Activated CD4-positive, alpha-beta T cell treated with anti-CD3 and anti-CD28 coated beads, Interleukin-2, amount 50 U/mL, for 1 hour (primary cell): Measurements from ENCODE around the gene SMIM27.
"Not testable (repeated sequence)": the region's sequence is repeated elsewhere in the genome, so short reads cannot be mapped to it uniquely, and the experiment has no call there.

Source experiments
- DNase-seq: peaks from one replicate; pipeline ENCODE4 v3.0.0-alpha.2; 2020

The SMIM27 gene

GRCh38 chr9:32552172-32552872 lies at the start of gene SMIM27, which contains the start of gene TOPORS:
SMIM27 (plus strand) TSS chr9:32552327; CDS start chr9:32552435, 108 bp downstream.
TOPORS (minus strand) TSS chr9:32552586; CDS start chr9:32552436, 150 bp downstream.
- peak; percentile 90 for DNase-seq

GRCh38 chr9:32502464-32502863 lies 49.7 kb upstream of the SMIM27 start:
- no peak for DNase-seq

- DNase-seq = no peak
Measured at GRCh38 chr9:32503008-32503407, 49.1 kb upstream of the SMIM27 start.

GRCh38 chr9:32508728-32509127 lies 43.4 kb upstream of the SMIM27 start:
- DNase-seq = no peak

- no peak for DNase-seq
Measured at GRCh38 chr9:32516241-32516640, 35.9 kb upstream of the SMIM27 start.

GRCh38 chr9:32518276-32518675 lies 33.9 kb upstream of the SMIM27 start:
- DNase-seq = no peak

- DNase-seq = no peak
Measured at GRCh38 chr9:32523910-32524309, 28.2 kb upstream of the SMIM27 start.

GRCh38 chr9:32524558-32524891 lies 27.6 kb upstream of the SMIM27 start:
- not testable (repeated sequence) for DNase-seq

GRCh38 chr9:32524892-32525708 lies 27.0 kb upstream of the SMIM27 start:
- peak; percentile 18 for DNase-seq

GRCh38 chr9:32525709-32526030 lies 26.5 kb upstream of the SMIM27 start:
- DNase-seq = no peak

GRCh38 chr9:32526041-32526706 lies 26.0 kb upstream of the SMIM27 start, which contains the start of gene RIGI:
RIGI (minus strand) TSS chr9:32526196; CDS start chr9:32526166, 30 bp downstream.
- peak; percentile 76 for DNase-seq

- no peak for DNase-seq
Measured at GRCh38 chr9:32526707-32527048, 25.4 kb upstream of the SMIM27 start.

- DNase-seq = no peak
Measured at GRCh38 chr9:32533336-32533735, 18.8 kb upstream of the SMIM27 start.

GRCh38 chr9:32533816-32534215 lies 18.3 kb upstream of the SMIM27 start:
- no peak for DNase-seq

- no peak for DNase-seq
Measured at GRCh38 chr9:32543047-32543446, 9.1 kb upstream of the SMIM27 start.

- DNase-seq = no peak
Measured at GRCh38 chr9:32545884-32546283, 6.2 kb upstream of the SMIM27 start.

GRCh38 chr9:32548213-32548612 lies 3.9 kb upstream of the SMIM27 start:
- not testable (repeated sequence) for DNase-seq

GRCh38 chr9:32550150-32550561 lies 2.0 kb upstream of the SMIM27 start:
- DNase-seq = no peak

- DNase-seq = peak; percentile 94
Measured at GRCh38 chr9:32550562-32551275, 1.4 kb upstream of the SMIM27 start.

GRCh38 chr9:32551276-32552051 lies 663 bp upstream of the SMIM27 start:
- peak; percentile 35 for DNase-seq

GRCh38 chr9:32554107-32554506 lies 2.0 kb downstream of the SMIM27 start:
- no peak for DNase-seq

GRCh38 chr9:32554591-32554990 lies 2.5 kb downstream of the SMIM27 start:
- no peak for DNase-seq
